ACC112 (cell line): ENCODE results near the gene STX12.
"Not testable (repeated sequence)": the region's sequence is repeated elsewhere in the genome, so short reads cannot be mapped to it uniquely, and the experiment has no call there.

Source experiments
- H2AFZ ChIP-seq: fragments of 200-600 bp; sonication (generic); one replicate; pipeline ENCODE4 v1.6.0; 2017; ENCODE audit warnings: antibody characterized with exemption, low read length; ENCODE audit not compliant: unreplicated experiment
- H3K27ac ChIP-seq: fragments of 200-600 bp; sonication (generic); 2 replicates; pipeline ENCODE4 v1.5.1; 2014; ENCODE audit warnings: low read depth, mild to moderate bottlenecking, antibody characterized with exemption, low read length, moderate library complexity
- H3K27me3 ChIP-seq: fragments of 200-600 bp; sonication (generic); 2 replicates; pipeline ENCODE4 v1.6.1; 2014; ENCODE audit warnings: mild to moderate bottlenecking, antibody characterized with exemption, low read length, moderate library complexity, mixed read lengths; ENCODE audit not compliant: insufficient read depth
- H3K36me3 ChIP-seq: fragments of 200-600 bp; sonication (generic); 2 replicates; pipeline ENCODE4 v1.6.1; 2016; ENCODE audit warnings: mild to moderate bottlenecking, antibody characterized with exemption, low read length, moderate library complexity, mixed read lengths; ENCODE audit not compliant: insufficient read depth
- H3K4me1 ChIP-seq: fragments of 200-600 bp; sonication (generic); one replicate; pipeline ENCODE4 v1.6.1; 2016; ENCODE audit warnings: low read length, mixed read lengths; ENCODE audit not compliant: insufficient read depth, unreplicated experiment, control insufficient read depth
- H3K4me3 ChIP-seq: fragments of 200-600 bp; sonication (generic); 2 replicates; pipeline ENCODE4 v1.5.1; 2014; ENCODE audit warnings: mild to moderate bottlenecking, low read depth, low read length
- H3K79me2 ChIP-seq: fragments of 200-600 bp; sonication (generic); one replicate; pipeline ENCODE4 v1.6.0; 2016; ENCODE audit warnings: low read length; ENCODE audit not compliant: control insufficient read depth, unreplicated experiment, insufficient read depth

Gene STX12

DNA sequence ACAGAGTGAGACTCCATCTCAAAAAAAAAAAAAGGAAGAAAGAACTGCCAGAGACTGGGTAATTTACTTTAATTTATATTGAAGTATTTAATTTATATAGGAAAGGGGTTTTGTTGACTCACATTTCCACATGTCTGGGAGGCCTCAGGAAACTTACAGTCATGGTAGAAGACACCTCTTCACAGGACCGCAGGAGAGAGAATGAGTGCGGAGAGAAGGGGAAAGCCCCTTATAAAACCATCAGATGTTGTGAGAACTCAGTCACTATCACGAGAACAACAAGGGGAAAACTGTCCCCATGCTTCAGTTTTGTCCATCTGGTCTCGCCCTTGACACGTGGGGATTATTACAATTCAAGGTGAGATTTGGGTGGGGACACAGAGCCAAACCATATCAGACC is 31.8 kb downstream of the STX12 start:
- Histone ChIP-seq H3K4me1 (no peaks in the 10 kb centered on the region), H3K79me2 (no peaks in the 10 kb centered on the region), H3K27me3 (no peaks in the 10 kb centered on the region), H3K36me3 (peaks cover 25% of the 10 kb centered on the region), H2AFZ (no peak overlapping the region), H3K4me3 (no peak overlapping the region), H3K27ac (no peak overlapping the region)

DNA sequence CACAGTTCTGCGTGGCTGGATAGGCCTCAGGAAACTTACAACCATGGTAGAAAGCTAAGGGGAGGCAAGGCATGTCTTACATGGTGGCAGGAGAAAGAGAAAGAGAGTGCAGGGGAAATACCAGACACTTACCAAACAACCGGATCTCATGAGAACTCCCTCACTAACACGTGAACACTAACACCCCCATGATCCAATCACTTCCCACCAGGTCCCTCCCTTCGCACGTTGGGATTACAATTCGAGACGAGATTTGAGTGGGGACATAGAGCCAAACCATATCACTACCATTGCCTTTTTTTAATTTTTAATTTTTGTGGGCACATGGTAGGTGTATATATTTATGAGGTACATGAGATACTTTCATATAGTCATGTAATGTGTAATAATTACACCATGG is 33.7 kb downstream of the STX12 start:
- H3K27ac ChIP-seq, result no peak overlapping the region
- no peaks in the 10 kb centered on the region for H3K27me3 ChIP-seq
- H3K79me2 ChIP-seq, result no peaks in the 10 kb centered on the region
- no peak overlapping the region for H2AFZ ChIP-seq
- H3K4me3 ChIP-seq, result no peak overlapping the region
- peaks cover 21% of the 10 kb centered on the region for H3K36me3 ChIP-seq
- H3K4me1 ChIP-seq, result no peaks in the 10 kb centered on the region

DNA sequence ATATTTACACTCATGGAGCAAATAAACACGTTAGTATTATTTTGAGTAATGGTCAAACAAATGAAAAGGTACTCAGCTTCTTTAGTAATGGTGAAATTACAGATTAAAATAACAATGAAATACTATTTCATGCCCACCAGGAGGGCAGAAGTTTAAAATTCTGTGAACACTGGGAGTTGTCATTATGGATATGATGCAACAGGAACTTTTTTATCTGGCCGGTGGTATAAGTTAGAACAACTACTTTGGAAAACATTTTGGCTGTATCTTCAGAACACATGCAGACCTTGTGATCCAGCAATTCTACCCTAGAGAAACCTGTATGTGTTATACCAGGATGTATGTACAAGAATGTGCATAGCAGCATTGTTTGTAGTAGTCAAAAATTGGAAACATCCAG is 34.4 kb downstream of the STX12 start:
- H3K27ac ChIP-seq, result no peak overlapping the region
- no peaks in the 10 kb centered on the region for H3K4me1 ChIP-seq
- H2AFZ ChIP-seq, result no peak overlapping the region
- no peaks in the 10 kb centered on the region for H3K27me3 ChIP-seq
- peaks cover 15% of the 10 kb centered on the region for H3K36me3 ChIP-seq
- no peaks in the 10 kb centered on the region for H3K79me2 ChIP-seq
- H3K4me3 ChIP-seq, result no peak overlapping the region

DNA sequence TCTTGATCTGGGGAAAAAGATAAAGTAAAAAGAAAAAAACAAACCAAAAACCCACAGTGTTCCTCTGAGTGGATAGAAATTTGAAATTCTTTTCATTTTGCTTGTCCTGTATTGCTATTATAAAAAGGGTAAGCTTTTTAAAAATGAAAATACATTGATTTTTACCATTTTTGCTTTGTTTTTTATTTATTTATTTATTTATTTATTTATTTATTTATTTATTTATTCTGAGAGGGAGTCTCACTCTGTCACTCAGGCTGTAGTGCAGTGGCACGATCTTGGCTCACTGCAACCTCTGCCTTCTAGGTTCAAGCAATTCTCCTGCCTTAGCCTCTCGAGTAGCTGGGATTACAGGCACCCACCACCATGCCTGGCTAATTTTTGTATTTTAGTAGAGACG is 35.1 kb downstream of the STX12 start:
- H3K36me3 ChIP-seq, result peaks cover 15% of the 10 kb centered on the region
- not testable (repeated sequence) for H2AFZ ChIP-seq, H3K27ac ChIP-seq

DNA sequence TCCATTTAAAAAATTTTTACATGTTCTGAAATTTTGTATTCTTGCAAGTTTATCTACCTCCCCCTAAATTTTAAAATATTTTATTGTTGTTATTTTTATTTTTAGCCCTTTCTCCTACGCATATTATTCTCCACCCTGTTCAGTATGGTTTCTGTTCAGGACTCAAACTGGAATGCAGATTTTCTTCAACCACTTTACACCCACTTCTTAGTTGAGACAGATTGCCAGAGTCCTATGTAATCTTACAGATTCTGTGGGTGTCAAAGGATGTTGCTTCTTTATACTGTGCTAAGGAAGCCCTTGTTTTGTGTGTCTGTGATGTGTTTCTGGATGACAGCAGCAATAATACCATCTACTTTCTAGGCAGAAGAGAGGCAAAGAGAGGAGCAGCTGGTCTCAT is 36.9 kb downstream of the STX12 start:
- Histone ChIP-seq H3K36me3 (peaks cover 15% of the 10 kb centered on the region), H3K79me2 (no peaks in the 10 kb centered on the region), H2AFZ (no peak overlapping the region), H3K4me1 (no peaks in the 10 kb centered on the region), H3K27ac (no peak overlapping the region), H3K27me3 (no peaks in the 10 kb centered on the region), H3K4me3 (no peak overlapping the region)

More for the DNA sequence above, 35.1 kb downstream of the STX12 start:
- not testable (repeated sequence) for H3K4me3 ChIP-seq, H3K27me3 ChIP-seq, H3K4me1 ChIP-seq, H3K79me2 ChIP-seq

DNA sequence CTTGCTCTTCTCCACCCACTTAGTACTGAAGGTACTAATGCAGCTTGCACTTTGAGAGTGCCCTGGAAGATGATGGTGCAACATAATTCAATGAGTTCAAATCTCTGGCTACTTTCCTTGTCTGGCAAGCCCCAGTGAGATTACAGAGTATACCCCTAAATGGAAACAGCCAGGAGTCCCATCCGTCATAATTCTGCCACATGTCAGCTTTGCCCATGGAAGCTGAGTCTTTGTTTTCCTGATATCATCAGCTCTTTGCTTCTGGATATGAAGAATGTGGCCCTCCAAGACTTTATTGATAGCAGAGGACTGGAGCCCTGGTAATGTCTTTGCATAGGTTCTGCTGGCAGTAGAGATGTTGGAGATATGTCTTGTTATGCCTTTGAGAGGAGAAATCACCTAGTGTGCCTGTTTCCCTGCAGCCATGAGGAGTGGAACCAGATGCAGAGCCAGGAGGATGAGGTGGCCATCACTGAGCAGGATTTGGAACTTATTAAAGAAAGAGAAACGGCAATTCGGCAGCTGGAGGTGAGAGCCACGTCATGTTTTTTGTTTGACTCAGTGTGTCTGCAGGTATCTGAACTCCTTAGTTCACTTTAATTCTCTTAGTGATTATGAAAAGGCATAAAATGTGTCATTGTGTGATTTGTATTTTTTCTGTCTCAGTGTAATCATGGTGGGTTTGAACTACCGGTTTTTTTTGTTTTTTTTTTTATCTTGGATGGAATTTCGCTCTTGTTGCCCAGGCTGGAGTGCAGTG is 38.9 kb downstream of the STX12 start:
- no peaks in the 10 kb centered on the region for H3K79me2 ChIP-seq
- peaks cover 3% of the 10 kb centered on the region for H3K4me1 ChIP-seq
- H3K27ac ChIP-seq, result no peak overlapping the region
- H3K27me3 ChIP-seq, result no peaks in the 10 kb centered on the region
- no peak overlapping the region for H3K4me3 ChIP-seq
- peaks cover 10% of the 10 kb centered on the region for H3K36me3 ChIP-seq
- H2AFZ ChIP-seq, result no peak overlapping the region

DNA sequence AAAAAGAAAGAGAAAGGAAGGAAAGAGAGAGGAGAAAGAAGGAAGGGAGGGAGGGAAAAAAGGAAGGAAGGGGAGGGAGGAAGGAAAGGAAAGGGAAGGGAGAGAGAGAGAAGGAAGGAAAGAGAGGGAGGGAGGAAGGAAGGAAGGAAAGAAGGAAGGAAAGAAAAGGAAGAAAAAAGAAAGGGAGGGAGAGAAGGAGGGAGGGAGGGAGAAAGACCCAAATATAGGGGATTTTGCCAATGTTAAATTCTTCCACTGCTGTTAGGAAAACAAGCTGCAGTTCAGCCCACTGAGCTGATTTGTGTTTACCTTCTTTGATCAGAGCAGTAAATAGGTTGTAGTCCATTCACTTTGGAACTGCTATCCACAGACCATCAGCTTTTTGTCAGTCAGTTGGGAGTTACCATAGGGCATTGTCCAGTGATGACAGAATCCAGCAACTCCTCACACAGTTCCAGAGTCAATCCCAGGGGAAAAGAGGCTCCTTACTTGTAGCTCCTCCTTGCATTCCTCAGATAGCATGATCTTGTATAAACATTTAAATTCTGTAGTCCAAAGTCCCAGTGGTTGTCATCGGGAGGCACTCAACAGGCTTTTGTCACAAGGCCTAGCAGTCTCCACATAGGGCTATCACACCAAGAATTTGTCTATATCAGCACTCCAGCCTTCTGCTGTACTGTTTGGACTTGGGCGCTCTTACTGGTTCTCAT is 44.1 kb downstream of the STX12 start:
- peaks cover 27% of the 10 kb centered on the region for H3K36me3 ChIP-seq
- H3K27ac ChIP-seq, result peak overlapping the region; percentile 45

DNA sequence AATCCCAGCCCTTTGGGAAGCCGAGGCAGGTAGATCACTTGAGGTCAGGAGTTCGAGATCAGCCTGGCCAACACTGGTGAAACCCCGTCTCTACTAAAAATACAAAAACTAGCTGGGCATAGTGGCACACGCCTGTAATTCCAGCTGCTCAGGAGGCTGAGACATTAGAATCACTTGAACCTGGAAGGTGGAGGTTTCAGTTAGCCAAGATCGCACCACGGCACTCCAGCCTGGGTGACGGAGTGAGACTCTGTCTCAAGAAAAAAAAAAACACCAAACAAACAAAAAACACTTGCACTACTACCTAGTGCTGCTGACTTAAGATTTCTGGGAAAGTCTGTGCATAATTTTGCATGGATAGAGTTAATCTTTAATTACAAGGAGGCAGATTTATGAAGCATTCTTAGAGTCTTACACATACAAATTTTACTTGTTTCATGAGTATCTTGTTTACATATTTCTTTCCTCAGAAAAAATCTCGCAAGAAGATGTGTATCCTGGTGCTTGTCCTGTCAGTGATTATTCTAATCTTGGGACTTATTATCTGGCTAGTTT is 48.8 kb downstream of the STX12 start:
- H3K36me3 ChIP-seq, result peaks cover 26% of the 10 kb centered on the region
- H3K4me3 ChIP-seq, result no peak overlapping the region
- no peaks in the 10 kb centered on the region for H3K27me3 ChIP-seq
- H3K27ac ChIP-seq, result no peak overlapping the region
- H2AFZ ChIP-seq, result no peak overlapping the region
- peaks cover 8% of the 10 kb centered on the region for H3K4me1 ChIP-seq
- H3K79me2 ChIP-seq, result no peaks in the 10 kb centered on the region

More for the DNA sequence above, 44.1 kb downstream of the STX12 start:
- H3K27me3 ChIP-seq, result no peaks in the 10 kb centered on the region
- peaks cover 11% of the 10 kb centered on the region for H3K4me1 ChIP-seq
- H2AFZ ChIP-seq, result no peak overlapping the region
- H3K79me2 ChIP-seq, result no peaks in the 10 kb centered on the region
- no peak overlapping the region for H3K4me3 ChIP-seq

DNA sequence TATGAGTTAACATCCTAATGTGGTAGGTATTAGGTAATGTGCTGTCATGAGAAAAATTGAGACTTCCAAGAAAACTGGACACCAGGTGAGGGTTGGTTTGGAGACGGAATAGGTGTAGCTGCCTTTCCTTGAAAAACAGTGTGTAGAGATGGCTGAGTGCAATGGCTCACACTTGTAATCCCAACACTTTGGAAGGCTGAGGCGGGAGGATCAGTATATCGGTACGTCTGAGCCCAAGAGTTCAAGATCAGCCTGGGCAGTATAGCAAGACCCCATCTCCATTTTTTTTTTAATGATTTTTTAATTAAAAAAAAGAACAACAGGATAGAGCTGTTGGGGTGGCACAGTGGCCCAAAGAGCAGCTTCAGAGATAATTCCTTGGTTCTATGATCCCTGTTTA is 50.8 kb downstream of the STX12 start:
- H3K36me3 ChIP-seq, result peaks cover 18% of the 10 kb centered on the region; the same call in 1 of the 2 replicates
- no peaks in the 10 kb centered on the region for H3K4me1 ChIP-seq
- no peak overlapping the region for H3K4me3 ChIP-seq
- no peak overlapping the region for H2AFZ ChIP-seq
- no peak overlapping the region for H3K27ac ChIP-seq
- no peaks in the 10 kb centered on the region for H3K27me3 ChIP-seq
- H3K79me2 ChIP-seq, result no peaks in the 10 kb centered on the region

DNA sequence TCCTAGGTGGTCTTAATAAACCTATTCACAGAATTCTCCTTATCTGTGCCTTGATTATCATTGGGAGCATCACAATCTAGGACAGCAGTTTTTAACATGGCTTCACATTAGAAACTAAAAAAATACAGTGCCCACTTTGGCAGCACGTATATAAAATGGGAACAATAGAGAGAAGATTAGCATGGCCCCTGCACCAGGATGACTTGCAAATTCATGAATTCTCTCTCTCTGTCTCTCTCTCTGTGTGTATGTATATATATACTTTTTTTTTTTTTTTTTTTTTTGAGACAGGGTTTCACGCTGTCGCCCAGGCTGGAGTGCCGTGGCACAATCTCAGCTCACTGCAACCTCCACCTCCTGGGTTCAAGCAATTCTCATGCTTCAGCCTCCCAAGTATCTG is 51.4 kb downstream of the STX12 start:
- Histone ChIP-seq H2AFZ (no peak overlapping the region), H3K4me3 (no peak overlapping the region), H3K36me3 (peaks cover 16% of the 10 kb centered on the region; the same call in 1 of the 2 replicates), H3K27me3 (no peaks in the 10 kb centered on the region), H3K4me1 (no peaks in the 10 kb centered on the region), H3K27ac (no peak overlapping the region), H3K79me2 (no peaks in the 10 kb centered on the region)
